GM12875 (cell line): ENCODE measurements around the gene PPP2R2D.
"Not testable (repeated sequence)": the region's sequence is repeated elsewhere in the genome, so short reads cannot be mapped to it uniquely, and the experiment has no call there.

ENCODE experiments used
- H3K4me3 ChIP-seq: one replicate; pipeline ENCODE4 v1.5.1; 2011; ENCODE audit warnings: low read depth, low read length, control low read depth
- TF ChIP-seq, protein P1 (sequence below): IDR thresholded peaks from 2 replicates; pipeline ENCODE4 v1.5.1; 2011; ENCODE audit warnings: low read depth, mild to moderate bottlenecking, control low read depth, inconsistent platforms, low read length, moderate library complexity, borderline replicate concordance; ENCODE audit not compliant: insufficient read depth

The PPP2R2D gene

DNA sequence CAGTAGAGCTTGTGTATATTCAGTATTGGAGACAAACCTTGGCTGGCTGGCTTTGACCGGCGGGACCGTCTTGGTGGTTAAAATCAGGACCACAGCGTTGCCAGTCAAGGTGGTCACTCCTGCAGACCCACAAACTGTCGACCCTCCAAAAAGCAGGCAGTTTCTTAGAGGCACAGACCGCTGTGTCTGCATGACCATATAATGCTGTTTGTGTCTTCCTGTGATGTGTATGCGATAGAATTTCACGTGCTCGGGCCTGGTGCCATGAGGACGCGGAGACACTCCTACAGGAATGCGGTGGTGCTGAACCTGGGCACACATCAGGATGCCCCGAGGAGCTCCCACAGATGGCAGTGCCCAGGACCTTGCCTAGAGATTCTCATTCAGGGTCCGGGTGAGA is 46.1 kb downstream of the PPP2R2D start:
- TF ChIP-seq, protein P1, sequence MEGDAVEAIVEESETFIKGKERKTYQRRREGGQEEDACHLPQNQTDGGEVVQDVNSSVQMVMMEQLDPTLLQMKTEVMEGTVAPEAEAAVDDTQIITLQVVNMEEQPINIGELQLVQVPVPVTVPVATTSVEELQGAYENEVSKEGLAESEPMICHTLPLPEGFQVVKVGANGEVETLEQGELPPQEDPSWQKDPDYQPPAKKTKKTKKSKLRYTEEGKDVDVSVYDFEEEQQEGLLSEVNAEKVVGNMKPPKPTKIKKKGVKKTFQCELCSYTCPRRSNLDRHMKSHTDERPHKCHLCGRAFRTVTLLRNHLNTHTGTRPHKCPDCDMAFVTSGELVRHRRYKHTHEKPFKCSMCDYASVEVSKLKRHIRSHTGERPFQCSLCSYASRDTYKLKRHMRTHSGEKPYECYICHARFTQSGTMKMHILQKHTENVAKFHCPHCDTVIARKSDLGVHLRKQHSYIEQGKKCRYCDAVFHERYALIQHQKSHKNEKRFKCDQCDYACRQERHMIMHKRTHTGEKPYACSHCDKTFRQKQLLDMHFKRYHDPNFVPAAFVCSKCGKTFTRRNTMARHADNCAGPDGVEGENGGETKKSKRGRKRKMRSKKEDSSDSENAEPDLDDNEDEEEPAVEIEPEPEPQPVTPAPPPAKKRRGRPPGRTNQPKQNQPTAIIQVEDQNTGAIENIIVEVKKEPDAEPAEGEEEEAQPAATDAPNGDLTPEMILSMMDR = no peak
- H3K4me3 ChIP-seq = no peak overlapping the region

DNA sequence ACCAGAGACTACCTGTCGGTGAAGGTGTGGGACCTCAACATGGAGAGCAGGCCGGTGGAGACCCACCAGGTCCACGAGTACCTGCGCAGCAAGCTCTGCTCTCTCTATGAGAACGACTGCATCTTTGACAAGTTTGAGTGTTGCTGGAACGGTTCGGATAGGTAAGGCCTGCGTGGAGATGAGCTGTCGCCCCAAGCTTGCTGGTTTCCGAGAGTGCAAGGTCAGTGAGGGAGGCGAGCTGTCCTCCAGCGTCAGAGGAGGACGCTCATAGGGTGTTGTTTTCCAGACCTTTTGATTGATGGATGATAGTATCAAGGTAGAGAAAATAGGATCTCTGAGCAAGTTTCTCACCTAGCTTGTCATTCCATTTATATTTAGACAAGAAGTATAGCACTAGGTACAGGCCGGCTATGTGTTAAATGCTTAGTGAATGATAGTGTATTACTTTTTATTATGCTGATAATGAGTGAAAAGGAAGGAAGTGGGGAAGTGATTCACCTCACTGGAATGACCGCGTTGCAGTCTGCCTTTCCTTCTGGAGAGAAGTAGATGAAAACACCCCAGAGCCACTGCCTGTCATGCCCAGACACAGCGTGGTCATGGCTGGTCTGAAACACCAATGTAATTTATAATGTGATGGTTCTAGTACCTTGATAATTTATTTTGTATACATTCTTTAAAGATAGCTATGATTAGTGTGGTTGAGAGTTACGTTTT is 47.0 kb downstream of the PPP2R2D start:
- H3K4me3 ChIP-seq = no peak overlapping the region
- TF ChIP-seq, protein P1 = no peak

DNA sequence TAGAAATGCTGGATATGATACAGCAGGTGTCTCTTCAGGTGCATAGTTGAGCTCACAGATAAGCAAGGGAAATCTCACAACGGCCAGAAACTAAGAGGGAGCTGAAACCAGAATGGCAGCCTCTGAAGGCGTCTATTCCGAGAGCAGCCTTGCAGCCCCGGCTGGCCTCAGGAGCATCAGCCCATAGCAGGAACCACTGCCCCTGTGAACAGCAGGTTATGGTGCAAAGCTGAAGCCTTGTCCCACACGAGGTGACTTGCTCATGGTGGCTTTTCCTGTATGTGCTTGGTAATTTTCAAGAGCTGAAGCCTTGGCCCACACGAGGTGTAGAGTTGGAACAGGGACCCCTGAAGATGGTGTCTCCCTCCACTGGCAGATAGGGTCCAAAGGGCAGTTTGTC is 47.7 kb downstream of the PPP2R2D start:
- no peak overlapping the region for H3K4me3 ChIP-seq
- TF ChIP-seq, protein P1 = no peak

DNA sequence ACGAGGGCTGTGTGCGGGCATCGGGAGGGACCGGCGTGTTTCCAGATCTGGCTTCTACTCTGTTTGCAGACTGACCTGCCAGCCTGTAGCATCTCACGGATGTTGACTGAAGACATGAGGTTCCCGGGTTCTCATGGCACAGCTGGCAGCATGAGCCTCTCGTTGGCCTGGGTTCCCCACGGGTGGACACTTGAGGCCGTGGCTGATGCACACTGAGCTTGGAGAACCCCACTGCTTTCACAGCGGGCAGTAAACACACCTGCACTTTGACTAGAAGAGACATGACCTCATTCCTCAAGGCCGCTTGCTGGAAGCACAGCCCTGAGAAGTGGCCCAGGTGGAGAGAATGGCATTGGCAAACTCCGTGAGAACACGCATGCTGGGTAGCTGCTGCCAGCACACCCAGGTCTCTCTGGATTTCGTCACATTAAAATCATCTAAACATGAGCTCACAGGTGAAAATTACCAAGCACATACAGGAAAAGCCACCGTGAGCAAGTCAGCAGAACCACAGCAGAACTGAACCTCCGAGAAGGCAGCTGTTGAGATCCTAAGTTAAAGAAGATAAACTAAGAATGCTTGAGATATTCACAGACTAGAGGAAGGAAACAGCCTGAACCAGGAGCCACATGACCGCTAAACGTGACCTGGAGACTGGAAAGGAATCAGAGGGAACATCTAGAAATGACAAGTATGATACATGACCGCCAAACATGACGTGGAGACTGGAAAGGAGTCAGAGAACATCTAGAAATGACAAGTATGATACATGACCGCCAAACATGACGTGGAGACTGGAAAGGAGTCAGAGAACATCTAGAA is 48.4 kb downstream of the PPP2R2D start:
- TF ChIP-seq, protein P1 = no peak
- H3K4me3 ChIP-seq = no peak overlapping the region

DNA sequence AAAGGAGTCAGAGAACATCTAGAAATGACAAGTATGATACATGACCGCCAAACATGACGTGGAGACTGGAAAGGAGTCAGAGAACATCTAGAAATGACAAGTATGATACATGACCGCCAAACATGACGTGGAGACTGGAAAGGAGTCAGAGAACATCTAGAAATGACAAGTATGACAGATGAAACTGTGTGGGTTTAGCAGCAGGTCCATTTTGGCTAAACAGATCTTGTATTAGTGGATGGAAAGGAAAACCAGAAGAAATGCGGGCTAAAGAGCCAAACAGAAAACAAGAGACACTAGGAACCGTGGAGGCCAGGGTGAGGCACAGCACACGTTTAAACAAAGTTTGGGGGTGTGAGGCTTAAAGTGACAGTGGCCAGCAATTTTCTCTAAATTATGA is 49.1 kb downstream of the PPP2R2D start:
- not testable (repeated sequence) for H3K4me3 ChIP-seq

DNA sequence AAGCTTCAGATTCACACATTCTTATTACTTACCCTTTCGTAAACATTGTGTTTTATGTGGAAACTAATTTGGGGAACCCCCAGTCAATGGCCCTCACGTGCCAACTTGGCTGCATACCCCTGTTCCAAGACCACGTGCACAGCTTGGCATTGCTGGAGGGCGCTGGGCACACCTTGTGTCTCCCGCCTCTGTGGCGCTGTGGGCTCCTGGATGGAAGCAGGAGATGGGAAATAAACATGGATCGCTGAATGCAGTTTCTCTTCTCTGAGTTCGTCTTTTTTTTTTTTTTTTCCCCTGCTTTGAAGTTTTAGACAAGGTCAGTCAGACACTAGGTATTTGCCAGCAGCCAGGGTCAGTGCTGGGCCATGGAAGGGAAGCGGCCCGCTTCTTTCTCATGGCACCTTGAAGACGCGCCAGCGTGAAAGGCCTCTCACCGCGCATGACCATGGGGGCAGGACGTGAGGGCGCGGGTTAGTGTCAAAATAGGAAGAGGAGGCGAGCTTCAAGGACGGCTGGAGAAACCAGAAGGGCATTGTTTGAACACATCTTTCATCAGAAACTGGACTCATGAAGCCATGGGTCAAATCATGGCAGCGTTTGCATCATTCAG is 53.7 kb downstream of the PPP2R2D start:
- TF ChIP-seq, protein P1 = no peak
- no peak overlapping the region for H3K4me3 ChIP-seq

DNA sequence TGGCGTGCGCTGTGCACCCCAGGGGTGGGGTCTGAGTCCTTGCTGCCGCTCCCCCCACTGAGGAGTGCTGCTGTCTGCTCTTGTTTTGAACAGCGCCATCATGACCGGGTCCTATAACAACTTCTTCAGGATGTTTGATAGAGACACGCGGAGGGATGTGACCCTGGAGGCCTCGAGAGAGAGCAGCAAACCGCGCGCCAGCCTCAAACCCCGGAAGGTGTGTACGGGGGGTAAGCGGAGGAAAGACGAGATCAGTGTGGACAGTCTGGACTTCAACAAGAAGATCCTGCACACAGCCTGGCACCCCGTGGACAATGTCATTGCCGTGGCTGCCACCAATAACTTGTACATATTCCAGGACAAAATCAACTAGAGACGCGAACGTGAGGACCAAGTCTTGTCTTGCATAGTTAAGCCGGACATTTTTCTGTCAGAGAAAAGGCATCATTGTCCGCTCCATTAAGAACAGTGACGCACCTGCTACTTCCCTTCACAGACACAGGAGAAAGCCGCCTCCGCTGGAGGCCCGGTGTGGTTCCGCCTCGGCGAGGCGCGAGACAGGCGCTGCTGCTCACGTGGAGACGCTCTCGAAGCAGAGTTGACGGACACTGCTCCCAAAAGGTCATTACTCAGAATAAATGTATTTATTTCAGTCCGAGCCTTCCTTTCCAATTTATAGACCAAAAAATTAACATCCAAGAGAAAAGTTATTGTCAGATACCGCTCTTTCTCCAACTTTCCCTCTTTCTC is 55.0 kb downstream of the PPP2R2D start:
- TF ChIP-seq, protein P1 = no peak
- no peak overlapping the region for H3K4me3 ChIP-seq
